Osteoblast (primary cell): Measurements from ENCODE around the gene KBTBD4. TPM values are rescaled to one million over a fixed set of nuclear protein-coding genes. Genes with fewer than 3 reads are reported as not detected.

Experiments
- DNase-seq: peaks from one replicate; pipeline ENCODE4 v3.0.0; 2011; ENCODE audit warnings: low spot score, mixed read lengths; ENCODE audit not compliant: insufficient read length; ENCODE audit errors: missing footprints
- H2AFZ ChIP-seq: 2 replicates; pipeline ENCODE4 v1.6.0; 2011; ENCODE audit warnings: mild to moderate bottlenecking, low read length
- H3K27ac ChIP-seq: 2 replicates; pipeline ENCODE4 v1.5.1; 2011; ENCODE audit warnings: mild to moderate bottlenecking, low read depth, low read length, moderate library complexity
- H3K27me3 ChIP-seq: 2 replicates; pipeline ENCODE4 v1.6.0; 2012; ENCODE audit warnings: mild to moderate bottlenecking, control low read depth, inconsistent platforms, low read length, moderate library complexity; ENCODE audit not compliant: insufficient read depth
- H3K36me3 ChIP-seq: 2 replicates; pipeline ENCODE4 v1.5.1; 2011; ENCODE audit warnings: mild to moderate bottlenecking, low read length, control low read depth, moderate library complexity; ENCODE audit not compliant: insufficient read depth
- H3K4me1 ChIP-seq: 2 replicates; pipeline ENCODE4 v1.5.1; 2011; ENCODE audit warnings: mild to moderate bottlenecking, low read length, control low read depth, moderate library complexity; ENCODE audit not compliant: insufficient read depth
- H3K4me2 ChIP-seq: 2 replicates; pipeline ENCODE4 v1.6.0; 2011; ENCODE audit warnings: mild to moderate bottlenecking, low read length; ENCODE audit not compliant: insufficient read depth
- H3K4me3 ChIP-seq: fragments of 200-600 bp; sonication (generic); 3 replicates; pipeline ENCODE4 v1.5.1; 2012; ENCODE audit warnings: mild to moderate bottlenecking, low read length, inconsistent platforms; ENCODE audit not compliant: insufficient read depth
- H3K79me2 ChIP-seq: 2 replicates; pipeline ENCODE4 v1.6.0; 2012; ENCODE audit warnings: mild to moderate bottlenecking, low read length, control low read depth, inconsistent platforms; ENCODE audit not compliant: insufficient read depth
- H3K9me3 ChIP-seq: 2 replicates; pipeline ENCODE4 v1.5.1; 2011; ENCODE audit warnings: low read depth, low read length, control low read depth
- H4K20me1 ChIP-seq: 2 replicates; pipeline ENCODE4 v1.6.0; 2012; ENCODE audit warnings: mild to moderate bottlenecking, low read length, control low read depth; ENCODE audit not compliant: insufficient read depth
- total RNA-seq: library from RNA; depleted of rRNA; stranded (reverse); fragments of >200 nt; gene quantifications from 2 replicates; pipeline ENCODE4 v1.2.3, GENCODE V29; 2012
- TF ChIP-seq, protein P1 (sequence below): IDR thresholded peaks from 2 replicates; pipeline ENCODE4 v1.5.1; 2011; ENCODE audit warnings: mild to moderate bottlenecking, low read depth, low read length, moderate library complexity; ENCODE audit errors: extremely low read depth

Gene KBTBD4
- total RNA-seq, 1 donor = 26.8 TPM

GRCh38 chr11:47603295-47603694, 24.5 kb upstream of the KBTBD4 start:
- H3K4me3 ChIP-seq = no peak overlapping the region
- TF ChIP-seq, protein P1, sequence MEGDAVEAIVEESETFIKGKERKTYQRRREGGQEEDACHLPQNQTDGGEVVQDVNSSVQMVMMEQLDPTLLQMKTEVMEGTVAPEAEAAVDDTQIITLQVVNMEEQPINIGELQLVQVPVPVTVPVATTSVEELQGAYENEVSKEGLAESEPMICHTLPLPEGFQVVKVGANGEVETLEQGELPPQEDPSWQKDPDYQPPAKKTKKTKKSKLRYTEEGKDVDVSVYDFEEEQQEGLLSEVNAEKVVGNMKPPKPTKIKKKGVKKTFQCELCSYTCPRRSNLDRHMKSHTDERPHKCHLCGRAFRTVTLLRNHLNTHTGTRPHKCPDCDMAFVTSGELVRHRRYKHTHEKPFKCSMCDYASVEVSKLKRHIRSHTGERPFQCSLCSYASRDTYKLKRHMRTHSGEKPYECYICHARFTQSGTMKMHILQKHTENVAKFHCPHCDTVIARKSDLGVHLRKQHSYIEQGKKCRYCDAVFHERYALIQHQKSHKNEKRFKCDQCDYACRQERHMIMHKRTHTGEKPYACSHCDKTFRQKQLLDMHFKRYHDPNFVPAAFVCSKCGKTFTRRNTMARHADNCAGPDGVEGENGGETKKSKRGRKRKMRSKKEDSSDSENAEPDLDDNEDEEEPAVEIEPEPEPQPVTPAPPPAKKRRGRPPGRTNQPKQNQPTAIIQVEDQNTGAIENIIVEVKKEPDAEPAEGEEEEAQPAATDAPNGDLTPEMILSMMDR = no peak
- no peaks in the 10 kb centered on the region for H4K20me1 ChIP-seq
- H3K79me2 ChIP-seq = no peaks in the 10 kb centered on the region
- no peaks in the 10 kb centered on the region for H3K9me3 ChIP-seq
- no peaks in the 10 kb centered on the region for H3K36me3 ChIP-seq
- no peak overlapping the region for H2AFZ ChIP-seq
- no peaks in the 10 kb centered on the region for H3K27me3 ChIP-seq
- no peak overlapping the region for H3K27ac ChIP-seq
- H3K4me1 ChIP-seq = peaks cover 28% of the 10 kb centered on the region
- DNase-seq = peak; percentile 92
- H3K4me2 ChIP-seq = no peak overlapping the region

DNA sequence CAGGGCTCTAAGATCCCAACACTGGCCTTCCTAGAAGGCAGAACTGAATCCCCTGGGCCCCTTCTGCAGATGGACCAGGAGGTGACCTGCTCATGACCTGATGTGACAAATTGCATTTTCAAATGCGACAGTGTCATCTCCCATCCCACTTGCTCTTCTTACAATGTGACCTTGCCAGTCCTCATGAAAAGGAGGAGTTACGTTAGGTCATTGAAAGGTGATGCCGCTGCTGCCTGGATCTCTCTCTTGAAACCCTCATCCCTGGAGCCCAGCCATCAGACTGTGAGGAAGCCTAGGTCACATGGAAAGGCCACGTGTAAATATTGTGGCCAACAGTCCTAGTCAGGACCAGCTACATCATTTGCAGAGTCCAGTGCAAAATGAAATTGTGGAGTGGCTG, 21.1 kb upstream of the KBTBD4 start:
- no peak overlapping the region for H3K27ac ChIP-seq
- peaks cover 4% of the 10 kb centered on the region for H3K4me1 ChIP-seq
- H3K4me3 ChIP-seq = no peak overlapping the region
- H3K36me3 ChIP-seq = no peaks in the 10 kb centered on the region
- peak; percentile 29 for DNase-seq
- no peaks in the 10 kb centered on the region for H3K79me2 ChIP-seq
- TF ChIP-seq, protein P1 = no peak
- H2AFZ ChIP-seq = no peak overlapping the region
- no peaks in the 10 kb centered on the region for H3K9me3 ChIP-seq
- H3K27me3 ChIP-seq = peaks cover 11% of the 10 kb centered on the region
- H4K20me1 ChIP-seq = no peaks in the 10 kb centered on the region
- no peak overlapping the region for H3K4me2 ChIP-seq

GRCh38 chr11:47595967-47596366, 17.2 kb upstream of the KBTBD4 start:
- H3K4me3 ChIP-seq = no peak overlapping the region
- H2AFZ ChIP-seq = no peak overlapping the region
- H4K20me1 ChIP-seq = peaks cover 4% of the 10 kb centered on the region
- H3K27me3 ChIP-seq = peaks cover 42% of the 10 kb centered on the region
- no peaks in the 10 kb centered on the region for H3K4me1 ChIP-seq
- no peaks in the 10 kb centered on the region for H3K36me3 ChIP-seq
- H3K27ac ChIP-seq = no peak overlapping the region
- TF ChIP-seq, protein P1 = no peak
- no peaks in the 10 kb centered on the region for H3K79me2 ChIP-seq
- no peak overlapping the region for H3K4me2 ChIP-seq
- peak; percentile 72 for DNase-seq
- no peaks in the 10 kb centered on the region for H3K9me3 ChIP-seq

- no peak overlapping the region for H3K4me2 ChIP-seq
- DNase-seq = peak; percentile 59
- TF ChIP-seq, protein P1 = no peak
- H4K20me1 ChIP-seq = peaks cover 4% of the 10 kb centered on the region
- H3K4me1 ChIP-seq = no peaks in the 10 kb centered on the region
- H2AFZ ChIP-seq = no peak overlapping the region
- no peaks in the 10 kb centered on the region for H3K9me3 ChIP-seq
- H3K27ac ChIP-seq = no peak overlapping the region
- peaks cover 51% of the 10 kb centered on the region for H3K27me3 ChIP-seq
- H3K36me3 ChIP-seq = no peaks in the 10 kb centered on the region
- no peaks in the 10 kb centered on the region for H3K79me2 ChIP-seq
- no peak overlapping the region for H3K4me3 ChIP-seq
These were observed 16.3 kb upstream of the KBTBD4 start for GRCh38 chr11:47595029-47595428.
